Sigmoid colon (tissue), 4 donors: ENCODE data around the gene GRM3.

Source experiments
- EP300 ChIP-seq, 4 donors: sonication (generic); formaldehyde crosslinking; IDR thresholded peaks; one replicate each; pipeline ENCODE4 v1.6.1; 2017; ENCODE audit warnings: antibody characterized with exemption in 4 of 4
- POLR2A ChIP-seq, 2 donors: fragments of 450-650 bp; IDR thresholded peaks; one replicate each; pipeline ENCODE4 v1.6.1; 2016; ENCODE audit warnings: antibody characterized with exemption in 2 of 2, mild to moderate bottlenecking in 2 of 2, moderate library complexity in 2 of 2
- POLR2AphosphoS5 ChIP-seq, 4 donors: sonication (generic); formaldehyde crosslinking; IDR thresholded peaks; one replicate each; pipeline ENCODE4 v1.6.1; 2017; ENCODE audit warnings: antibody characterized with exemption in 4 of 4
- TF ChIP-seq, protein P1 (sequence below), 4 experiments: fragments of 450-650 bp in 3 of 4; fragments of 200-600 bp in 1 of 4; IDR thresholded peaks; one replicate each; pipeline ENCODE4 v1.5.1; 2016 to 2019; ENCODE audit warnings: antibody characterized with exemption in 4 of 4, mild to moderate bottlenecking in 3 of 4, moderate library complexity in 2 of 4

- TF ChIP-seq POLR2AphosphoS5 (IDR thresholded peaks at IDR 0.05): no peak
- TF ChIP-seq, protein P1, sequence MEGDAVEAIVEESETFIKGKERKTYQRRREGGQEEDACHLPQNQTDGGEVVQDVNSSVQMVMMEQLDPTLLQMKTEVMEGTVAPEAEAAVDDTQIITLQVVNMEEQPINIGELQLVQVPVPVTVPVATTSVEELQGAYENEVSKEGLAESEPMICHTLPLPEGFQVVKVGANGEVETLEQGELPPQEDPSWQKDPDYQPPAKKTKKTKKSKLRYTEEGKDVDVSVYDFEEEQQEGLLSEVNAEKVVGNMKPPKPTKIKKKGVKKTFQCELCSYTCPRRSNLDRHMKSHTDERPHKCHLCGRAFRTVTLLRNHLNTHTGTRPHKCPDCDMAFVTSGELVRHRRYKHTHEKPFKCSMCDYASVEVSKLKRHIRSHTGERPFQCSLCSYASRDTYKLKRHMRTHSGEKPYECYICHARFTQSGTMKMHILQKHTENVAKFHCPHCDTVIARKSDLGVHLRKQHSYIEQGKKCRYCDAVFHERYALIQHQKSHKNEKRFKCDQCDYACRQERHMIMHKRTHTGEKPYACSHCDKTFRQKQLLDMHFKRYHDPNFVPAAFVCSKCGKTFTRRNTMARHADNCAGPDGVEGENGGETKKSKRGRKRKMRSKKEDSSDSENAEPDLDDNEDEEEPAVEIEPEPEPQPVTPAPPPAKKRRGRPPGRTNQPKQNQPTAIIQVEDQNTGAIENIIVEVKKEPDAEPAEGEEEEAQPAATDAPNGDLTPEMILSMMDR (IDR thresholded peaks at IDR 0.05): no peak
- TF ChIP-seq POLR2A (IDR thresholded peaks at IDR 0.05): no peak
- no peak for TF ChIP-seq EP300 (IDR thresholded peaks at IDR 0.05)
These were observed 45.7 kb downstream of the GRM3 start for GRCh38 chr7:86689363-86689762.
